Activated CD4-positive, alpha-beta T cell treated with anti-CD3 and anti-CD28 coated beads, Interleukin-2, amount 50 U/mL, for 48 hours (primary cell): ENCODE measurements around the gene SYNDIG1.

Source experiments
- DNase-seq, 2 experiments: peaks; one replicate each; pipeline ENCODE4 v3.0.0-alpha.2; 2020

SYNDIG1 gene

DNA sequence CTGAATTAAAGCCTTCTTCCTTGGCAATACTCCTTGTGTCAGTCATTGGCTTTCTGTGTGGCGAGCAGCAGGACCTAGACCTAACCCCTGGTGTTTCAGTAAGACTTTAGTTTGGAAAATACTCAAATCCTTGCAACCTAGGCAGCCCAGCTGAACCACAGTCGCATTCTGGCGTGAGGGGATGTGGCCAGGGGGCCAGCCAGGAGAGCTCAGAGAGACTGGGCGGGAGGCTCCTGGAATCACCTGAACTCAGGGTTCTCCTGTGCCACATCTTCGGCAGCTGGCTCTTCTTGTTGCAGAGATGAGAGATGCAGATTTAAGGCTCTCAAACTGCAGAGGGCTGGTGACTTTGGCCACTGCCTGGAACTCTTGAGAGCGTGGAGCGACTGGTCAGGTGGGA lies 102.7 kb downstream of the SYNDIG1 start:
- no peak for DNase-seq

DNA sequence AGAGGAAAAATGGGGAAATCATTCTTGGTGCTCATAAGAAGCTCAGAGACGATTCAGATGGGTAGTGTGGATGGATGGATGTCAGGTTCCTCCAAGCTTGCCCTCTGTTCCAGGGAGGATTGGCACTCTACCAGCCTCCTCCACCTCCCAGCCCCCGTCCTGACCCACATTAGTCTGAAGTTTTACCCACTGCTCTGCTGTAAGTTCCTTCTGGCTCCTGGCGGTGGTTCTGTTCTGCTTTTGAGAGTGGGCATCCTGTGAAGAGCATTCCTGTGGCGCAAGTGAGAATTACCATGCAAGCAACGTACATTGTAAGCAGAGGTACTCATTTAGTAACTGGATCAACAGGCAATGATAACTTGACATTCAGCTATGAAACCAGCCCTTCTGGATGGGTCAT lies 103.4 kb downstream of the SYNDIG1 start:
- no peak for DNase-seq

DNA sequence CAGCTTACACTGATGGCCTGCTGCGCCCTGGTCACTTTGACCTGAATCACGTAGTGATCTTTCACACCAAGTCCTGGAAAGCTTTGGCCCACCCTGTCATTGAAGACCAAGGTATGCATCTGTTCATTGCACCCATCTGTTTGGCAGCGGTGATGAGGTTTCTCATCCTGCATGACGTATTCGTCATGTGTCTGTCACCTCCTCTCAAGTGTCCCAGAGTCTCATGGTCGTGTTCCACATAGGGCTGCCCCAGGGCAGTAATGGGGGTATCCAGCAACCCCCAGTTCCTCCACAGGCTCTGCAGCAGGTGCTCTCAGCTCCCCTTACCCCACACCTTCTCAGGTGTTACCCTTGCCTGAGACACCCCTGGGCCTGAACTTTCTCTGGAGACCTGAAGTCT lies 104.1 kb downstream of the SYNDIG1 start:
- no peak for DNase-seq

DNA sequence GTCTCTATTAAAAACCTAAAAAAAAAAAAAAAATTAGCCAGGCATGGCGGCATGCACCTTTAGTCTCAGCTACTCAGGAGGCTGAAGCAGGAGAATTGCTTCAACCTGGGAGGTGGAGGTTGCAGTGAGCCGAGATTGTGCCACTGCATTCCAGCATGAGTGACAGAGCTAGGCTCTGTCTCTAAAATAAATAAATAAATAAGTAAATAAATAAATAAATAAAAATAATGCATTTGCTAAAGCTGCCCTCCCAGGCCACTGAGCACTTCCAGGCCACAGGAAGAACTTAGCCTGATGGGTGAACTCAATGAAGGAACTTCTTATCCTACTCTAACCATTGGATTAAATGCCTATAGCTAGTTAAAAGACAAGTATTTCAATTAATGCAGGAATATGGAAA lies 104.9 kb downstream of the SYNDIG1 start:
- no peak for DNase-seq

DNA sequence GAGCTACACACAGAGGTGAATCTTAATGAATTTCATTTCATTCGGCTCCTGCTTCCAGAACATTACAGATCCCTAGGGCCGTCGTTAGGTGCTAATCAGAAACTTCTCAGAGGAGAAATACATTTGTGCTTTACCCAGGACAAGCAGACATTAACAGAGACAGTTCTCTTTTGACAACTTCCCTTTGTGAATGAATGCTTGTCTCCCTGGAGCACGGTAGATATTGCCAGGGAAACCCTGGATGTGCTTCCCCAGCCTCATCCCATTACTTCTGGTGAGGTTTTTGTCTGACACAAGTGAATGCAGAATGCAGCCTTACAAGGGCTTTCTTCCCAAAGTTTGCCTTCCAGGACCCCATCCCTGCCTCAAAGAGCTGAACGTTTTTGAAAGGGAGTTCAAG lies 105.4 kb downstream of the SYNDIG1 start:
- DNase-seq = no peak

DNA sequence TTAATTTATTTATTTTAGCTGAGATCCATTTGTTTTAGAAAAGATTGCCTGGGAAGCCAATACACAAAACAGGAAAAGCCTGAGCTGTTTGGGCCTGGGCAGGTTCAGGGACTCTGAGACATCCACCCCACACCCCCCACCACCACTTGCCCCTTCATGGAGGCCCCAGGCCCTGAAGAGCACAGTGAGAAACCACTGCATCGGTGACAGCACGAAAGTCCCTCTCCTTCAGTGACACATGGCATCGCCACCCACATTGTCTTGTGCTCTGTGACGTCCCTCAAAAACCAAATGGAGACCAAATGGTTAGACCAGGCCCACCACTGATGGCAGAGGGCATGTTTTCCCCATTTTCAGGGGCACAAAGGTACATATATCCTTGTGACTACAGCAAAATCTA lies 106.4 kb downstream of the SYNDIG1 start:
- DNase-seq = no peak

DNA sequence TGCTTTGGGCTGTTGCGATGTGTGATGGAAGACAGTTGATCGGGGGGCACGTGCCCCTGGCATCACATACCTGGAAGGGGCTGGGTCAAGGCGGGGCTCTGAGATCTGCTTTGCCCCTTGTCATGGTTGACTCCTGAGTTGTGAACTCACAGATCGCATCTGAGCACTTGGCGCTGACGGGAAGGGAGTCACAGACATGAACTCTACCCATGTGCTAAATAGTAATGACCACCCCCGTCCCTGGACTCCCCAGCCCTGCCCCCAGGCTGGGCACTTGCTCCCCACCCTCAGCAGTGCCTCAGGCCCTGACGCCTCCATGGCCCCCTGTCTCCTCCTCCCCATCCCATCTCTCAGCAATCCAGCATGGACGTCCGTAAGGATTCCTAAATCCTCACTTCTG lies 107.0 kb downstream of the SYNDIG1 start:
- no peak for DNase-seq

DNA sequence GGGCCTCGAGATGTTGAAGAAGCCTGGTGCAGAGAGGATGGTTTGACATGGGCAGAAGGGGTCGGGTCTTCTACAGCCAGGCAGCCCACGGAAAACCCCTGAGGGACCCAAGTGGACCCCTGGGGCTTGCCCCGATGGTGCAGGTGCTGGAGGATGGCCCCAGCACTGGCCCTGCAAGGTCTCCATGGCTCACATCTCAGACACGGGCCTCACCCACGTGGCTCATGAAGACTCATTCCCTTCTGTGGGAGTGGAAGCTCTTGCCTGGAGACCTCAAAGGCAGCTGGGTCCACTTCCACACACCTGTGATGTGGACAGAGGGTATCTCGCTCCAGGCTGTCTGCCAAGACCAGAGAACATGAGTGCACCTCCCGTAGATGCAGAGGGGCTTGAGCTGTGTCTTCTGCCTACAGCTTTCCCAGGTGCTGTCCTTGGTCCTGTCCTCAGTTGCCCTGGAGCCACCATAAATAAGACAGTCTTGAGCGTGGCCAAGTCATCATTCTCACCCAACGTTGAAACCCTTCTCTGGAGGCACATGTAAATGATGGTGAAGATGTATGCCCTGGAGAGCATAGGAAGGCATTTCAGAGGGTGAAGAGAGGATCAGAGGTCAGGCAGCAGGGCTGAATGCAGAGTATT lies 108.0 kb downstream of the SYNDIG1 start:
- DNase-seq = no peak

DNA sequence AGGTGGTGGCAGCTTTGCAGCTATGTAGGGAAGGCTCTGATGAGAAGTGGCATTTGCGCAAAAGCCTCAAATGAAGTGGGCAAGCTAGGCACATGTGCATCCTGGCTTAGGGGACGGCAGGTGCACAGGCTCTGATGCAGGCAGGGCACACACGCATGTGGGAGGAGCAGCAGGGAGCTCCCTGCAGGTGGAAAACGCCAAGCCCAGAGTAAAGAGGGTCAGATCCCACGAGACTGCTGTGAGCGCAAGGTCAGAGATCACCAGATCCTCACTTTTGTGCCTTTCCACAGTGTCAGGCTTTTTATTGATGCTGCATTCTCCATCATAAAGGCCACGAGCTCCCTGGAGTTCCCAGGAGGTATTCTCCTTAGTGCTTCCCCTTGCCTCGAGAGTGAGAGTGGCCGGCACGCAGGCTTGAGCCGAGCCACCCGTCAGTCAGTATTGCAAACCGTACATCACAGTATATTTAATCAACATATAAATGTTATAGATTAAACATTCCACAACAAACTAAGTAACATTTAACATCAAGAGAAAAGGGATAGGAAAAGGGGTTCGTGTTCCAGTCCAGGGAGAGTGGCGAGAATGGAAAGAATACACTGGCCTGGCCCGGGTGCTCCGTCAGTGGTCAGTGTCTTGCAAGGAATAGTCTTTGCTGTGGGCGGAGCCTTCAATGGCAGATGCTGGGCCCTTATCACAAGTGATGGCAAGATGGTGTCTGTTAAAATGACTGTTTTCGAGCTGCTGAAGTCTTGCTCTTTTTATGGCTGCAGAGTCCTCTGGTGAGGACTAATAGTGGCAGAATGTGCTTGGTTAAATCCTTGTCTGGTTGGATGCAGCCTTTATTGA lies 109.4 kb downstream of the SYNDIG1 start:
- DNase-seq = no peak

DNA sequence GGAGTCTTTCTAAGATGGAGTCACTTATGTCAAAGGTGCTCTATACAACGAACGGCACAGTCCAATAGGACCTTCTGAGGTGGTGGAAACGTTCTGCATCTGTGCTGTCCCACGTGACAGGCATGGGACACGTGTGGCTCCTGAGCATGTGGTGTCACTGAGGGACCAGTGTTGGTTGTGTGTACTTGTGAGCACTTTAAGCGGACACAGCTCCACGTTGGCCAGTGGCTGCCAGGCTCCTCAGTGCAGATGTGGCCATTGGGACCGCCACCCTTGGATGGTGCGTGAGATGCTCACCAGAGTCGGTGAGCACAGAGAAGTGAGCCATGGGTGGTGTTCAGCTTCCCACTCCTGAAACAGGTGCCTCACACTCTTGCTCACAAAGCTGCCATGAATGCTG lies 110.0 kb downstream of the SYNDIG1 start:
- no peak for DNase-seq

DNA sequence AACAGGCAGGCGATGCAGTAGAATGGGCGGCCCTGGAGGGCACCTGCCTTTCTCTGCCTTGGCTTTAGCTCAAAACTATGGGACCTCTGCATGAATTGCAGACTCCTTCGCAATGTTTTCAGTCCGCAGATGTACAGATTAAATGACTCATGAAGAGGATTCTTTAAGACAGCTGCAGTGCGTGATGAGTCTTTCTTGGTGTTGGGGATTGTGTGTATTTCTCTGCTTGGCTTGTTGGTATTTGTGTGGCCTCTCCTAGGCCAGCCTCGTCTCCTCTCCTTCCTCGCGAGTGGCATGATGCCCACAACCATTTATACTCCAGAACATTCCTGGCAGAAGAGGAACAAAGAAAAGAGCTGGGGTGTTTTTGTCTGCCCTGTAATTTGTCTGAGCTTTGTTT lies 110.6 kb downstream of the SYNDIG1 start:
- DNase-seq = no peak

DNA sequence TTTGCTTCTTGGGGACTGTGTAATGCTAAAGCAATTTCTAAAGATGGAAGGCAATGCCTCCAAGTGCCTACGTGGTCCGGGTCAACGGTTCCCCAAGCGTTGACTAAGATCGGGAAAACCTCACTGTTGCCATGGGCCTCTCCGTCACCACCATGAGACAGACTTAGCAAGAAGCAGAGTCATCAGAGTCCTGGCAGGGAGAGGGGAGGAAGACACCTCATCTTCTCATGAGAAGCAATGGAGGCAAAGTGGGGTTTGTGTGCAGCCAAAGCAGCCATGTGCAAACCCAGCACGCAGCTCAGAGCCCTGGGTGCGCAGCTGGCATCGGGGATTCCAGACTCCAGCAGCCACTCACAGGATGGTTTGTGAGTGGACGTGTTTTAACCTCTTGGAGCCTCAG lies 111.4 kb downstream of the SYNDIG1 start:
- DNase-seq = no peak

DNA sequence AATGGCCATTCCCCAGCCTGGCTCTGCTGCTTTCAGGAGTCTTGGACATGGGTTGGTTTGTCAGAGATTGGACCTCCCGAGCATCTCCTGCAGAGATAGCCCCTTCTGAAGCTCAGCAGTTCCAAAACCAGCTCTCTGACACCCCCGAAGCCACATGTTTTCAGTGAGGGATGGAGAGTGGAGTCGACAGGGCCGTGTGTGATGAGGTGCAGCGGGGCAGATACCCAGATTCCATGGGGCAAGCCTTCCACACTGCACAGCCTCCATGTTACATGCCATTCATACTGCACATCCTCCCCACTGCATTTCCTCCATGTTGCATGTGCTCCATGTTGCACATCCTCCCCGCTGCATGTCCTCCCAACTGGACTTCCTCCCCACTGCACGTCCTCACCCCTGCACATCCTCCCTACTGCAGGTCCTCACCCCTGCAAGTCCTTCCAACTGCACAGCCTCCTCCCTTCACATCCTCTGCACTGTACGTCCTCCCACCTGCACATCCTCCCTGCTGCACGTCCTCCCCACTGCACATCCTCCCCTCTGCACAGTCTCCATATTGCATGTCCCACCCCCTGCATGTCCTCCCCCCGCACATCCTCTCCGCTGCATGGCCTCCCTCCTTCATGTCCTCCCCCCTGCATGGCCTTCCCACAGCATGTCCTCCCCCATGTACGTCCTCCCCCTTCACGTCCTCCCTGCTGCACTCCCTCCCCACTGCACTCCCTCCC lies 112.2 kb downstream of the SYNDIG1 start:
- no peak for DNase-seq

DNA sequence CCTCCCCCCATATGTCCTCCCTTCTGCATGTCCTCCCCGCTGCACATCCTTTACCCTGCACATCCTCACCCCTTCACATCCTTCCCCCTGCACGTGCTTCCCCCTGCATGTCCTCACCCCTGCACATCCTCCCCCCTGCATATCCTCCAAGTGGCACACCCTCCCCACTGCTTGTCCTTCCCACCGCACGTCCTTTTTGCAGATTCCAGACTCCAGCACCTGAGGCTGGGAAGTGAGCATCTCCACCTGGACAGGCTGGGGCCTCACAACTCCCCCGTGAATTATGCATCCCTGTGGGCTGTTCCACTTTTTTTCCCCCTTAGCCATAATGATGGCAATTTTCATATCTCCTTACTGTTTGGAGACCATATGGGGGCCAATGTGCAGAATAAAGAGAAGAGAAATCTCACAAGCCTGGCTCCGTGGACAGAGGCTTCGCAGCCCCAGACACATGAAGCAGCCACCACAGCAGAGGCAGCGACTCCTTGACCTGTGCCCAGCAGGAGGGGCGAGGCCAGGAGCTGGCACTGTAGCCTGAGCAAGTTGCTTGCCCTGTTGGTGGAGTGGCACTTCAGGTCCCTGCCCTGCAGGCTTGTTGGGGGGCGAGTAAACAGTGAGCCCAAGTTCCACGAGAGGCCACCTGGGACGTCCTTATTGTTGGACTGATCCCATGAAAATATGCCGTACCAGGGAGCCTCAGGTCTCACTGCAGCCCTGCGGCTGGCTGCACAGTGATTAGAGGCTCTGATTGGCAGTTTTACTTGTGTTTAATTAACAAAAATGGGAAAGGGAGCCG lies 113.1 kb downstream of the SYNDIG1 start:
- DNase-seq = no peak

DNA sequence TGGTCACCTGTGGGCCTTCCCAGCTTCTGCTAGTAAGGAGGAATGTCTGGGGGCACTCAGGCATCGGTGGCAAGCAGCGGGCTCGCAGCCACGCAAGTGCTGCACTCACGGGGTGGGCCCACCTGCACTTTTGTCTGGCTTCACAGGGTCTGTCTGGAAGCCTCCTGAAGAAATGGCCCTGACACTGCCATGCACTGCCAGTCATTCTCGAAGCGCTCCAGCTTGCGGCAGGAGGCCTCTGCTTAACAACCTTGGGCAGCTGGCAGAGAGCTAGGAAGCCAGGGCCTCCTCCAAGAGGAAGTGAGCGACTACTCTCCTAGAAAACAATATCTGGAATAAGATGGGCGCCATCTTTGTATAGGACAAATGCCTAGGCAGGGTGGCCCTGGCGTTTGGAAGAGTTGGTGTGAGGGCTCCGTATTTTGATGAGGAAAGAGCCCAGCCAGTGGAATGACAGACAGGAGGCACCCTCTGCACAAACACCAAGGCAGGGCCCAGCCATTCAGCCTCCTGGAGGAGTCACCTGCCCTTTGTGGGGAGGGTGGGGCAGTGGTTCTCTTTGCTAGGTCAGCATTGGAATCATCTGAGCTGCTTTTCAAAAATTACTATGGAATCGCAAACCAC lies 113.9 kb downstream of the SYNDIG1 start:
- DNase-seq = no peak

DNA sequence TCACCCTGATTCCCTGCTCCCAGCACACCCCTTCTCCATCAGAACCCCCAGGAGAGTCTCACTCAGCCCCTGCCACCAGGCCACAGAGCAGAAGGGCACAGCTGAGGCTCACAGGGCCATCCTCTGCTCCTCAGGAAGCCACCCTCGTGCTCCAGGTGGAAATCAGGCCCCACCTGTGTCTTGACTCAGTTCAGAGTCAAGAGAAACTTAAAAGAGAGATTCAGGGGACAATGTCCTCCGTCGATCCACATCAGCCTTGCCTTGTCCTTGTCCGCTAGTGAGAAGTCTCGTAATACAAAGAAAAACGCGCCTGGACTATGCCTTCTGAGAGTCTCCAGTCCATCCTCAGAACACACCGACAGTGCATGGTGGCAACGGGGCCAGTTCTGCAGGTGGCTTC lies 114.6 kb downstream of the SYNDIG1 start:
- DNase-seq = no peak

DNA sequence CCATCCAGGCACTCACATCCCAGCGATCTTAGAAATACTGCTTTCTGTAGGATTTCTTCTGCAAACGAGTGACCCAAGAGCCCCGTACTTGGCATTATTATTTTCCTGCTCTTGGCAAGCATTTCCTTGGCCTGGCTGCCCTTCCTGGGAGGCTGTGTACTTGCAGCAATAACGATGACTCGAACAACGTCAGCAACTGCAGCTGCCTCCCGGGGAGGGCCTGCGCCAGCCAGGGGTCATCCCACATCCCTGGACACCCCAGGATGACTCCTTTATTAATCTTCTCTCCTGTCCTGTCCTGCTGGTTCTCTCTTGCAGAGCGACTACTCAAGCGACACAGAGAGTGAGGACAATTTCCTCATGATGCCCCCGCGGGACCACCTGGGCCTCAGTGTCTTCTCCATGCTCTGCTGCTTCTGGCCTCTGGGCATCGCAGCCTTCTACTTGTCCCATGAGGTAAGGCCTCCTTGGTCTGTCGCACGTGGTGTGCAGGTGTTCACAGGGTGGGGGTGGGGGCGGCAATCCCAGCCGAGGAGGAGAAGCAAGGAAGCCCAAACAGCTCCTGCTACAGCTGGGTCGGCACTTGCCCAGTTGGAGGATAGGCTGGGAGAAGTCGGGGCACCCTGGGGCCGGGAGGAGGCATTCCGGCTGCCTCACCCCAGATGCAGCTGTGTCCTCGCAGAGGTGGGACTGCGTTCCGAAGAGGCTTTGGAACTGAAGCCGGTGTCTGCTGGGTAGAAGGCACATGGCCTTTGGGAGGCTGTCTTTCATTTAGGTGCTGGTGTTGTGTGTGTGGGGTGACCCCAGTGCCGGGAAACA lies 115.3 kb downstream of the SYNDIG1 start:
- no peak for DNase-seq

DNA sequence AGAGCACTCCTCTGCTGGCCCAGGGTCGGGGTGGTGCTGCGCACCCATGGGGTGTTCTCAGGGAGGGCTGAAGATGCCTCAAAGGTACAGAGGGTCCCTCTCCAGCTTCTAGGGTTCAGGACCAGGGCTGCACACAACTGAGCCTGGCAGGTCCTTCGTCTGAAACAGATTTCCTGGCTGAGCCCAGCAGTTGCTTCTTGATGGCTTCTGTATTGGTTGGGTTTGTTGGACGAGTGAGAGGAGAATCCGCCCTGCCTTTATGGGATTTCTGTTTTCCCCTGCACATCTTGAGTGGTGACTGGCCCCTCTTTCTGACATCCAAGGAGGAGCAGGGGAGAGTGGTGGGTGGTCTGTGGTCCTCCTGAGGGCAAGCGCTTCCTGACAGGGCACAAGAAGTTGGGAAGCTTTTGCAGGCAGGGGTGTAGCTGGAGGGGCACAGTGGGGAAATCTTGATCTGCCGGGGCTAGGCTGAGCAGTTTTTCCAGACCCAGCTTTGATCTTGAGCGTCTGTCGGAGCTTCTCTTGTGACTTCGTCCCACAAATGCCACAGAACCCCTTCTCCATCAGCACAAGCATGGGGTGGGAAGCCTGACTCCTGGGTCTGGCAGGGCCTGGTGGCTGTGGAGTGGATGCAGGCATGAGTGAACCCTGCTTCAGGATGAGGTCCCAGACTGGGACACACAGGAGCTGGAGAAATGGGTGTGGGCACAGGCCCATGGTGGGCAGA lies 116.5 kb downstream of the SYNDIG1 start:
- DNase-seq = no peak

DNA sequence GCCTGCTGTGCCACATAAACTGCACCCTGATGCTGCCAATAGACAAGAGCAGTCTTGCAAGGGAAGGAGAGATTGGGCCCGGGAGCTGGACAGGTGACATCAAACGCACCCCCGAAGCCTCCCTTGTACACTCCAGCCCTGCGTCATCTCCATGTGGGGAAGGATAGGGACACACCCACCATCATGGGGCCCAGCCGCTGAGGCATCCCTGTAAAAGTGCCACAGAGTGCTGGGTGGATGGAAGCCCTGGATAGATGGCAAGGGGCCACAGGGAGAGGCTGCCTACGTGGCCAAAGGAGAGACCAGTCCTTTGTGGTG lies 117.1 kb downstream of the SYNDIG1 start:
- DNase-seq = no peak

DNA sequence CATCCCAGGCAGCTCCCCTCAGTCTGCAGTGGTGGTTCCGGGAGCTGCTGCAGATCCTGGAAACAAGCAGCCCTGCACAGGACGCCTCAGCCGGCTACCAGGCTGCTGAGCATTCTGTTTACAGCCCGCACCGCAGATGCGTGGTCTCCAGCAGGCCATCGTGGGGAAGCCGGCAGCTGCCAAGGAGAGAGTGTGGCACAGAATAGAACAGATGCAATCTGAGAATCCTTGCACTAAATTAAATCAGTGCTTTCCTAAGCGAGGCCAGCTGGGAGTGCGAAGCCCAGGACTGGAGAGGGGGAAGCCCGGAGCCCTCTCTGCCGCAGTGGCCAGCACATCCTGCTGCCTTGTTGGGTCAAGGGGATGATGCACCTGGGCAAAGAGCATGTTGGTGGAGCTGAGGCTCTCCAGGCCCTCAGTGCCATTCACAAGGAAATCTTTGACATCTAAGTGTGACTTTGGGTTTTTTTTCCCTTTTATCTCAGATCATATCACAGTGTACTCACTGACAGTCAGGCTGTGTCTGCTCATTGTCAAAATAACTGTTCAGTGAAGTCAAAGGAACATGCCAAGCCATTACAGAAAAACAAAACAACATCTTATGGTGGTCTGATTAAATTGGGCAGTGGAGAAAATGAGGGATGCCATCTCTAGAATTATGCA lies 118.1 kb downstream of the SYNDIG1 start:
- DNase-seq = no peak
